Subcutaneous adipose tissue (tissue), 4 donors: ENCODE measurements around the gene ADCYAP1R1. TPM values are rescaled to one million over a fixed set of nuclear protein-coding genes. Genes with fewer than 3 reads are reported as not detected.

Experiments used
- CTCF ChIP-seq: fragments of 450-650 bp; IDR thresholded peaks from one replicate; pipeline ENCODE4 v1.5.1; 2016; ENCODE audit warnings: low read depth, mild to moderate bottlenecking, control low read depth, antibody characterized with exemption, moderate library complexity
- total RNA-seq, 4 donors: library from RNA; depleted of rRNA; stranded (reverse); fragments of >200 nt; gene quantifications; one replicate each; pipeline ENCODE4 v1.1.0, GENCODE V29; 2016

The ADCYAP1R1 gene
- total RNA-seq, 4 donors from 2014 or later = 1.9 to 12.8 (median 3.0) TPM

GRCh38 chr7:31096877-31097258 lies 44.8 kb downstream of the ADCYAP1R1 start:
- TF ChIP-seq CTCF = no peak

GRCh38 chr7:31098642-31099360 lies 46.7 kb downstream of the ADCYAP1R1 start:
- TF ChIP-seq CTCF = no peak

- TF ChIP-seq CTCF = no peak
Observed at GRCh38 chr7:31099451-31100444, 47.6 kb downstream of the ADCYAP1R1 start.

- no peak for TF ChIP-seq CTCF
Observed at GRCh38 chr7:31100445-31100844, 48.3 kb downstream of the ADCYAP1R1 start.

- no peak for TF ChIP-seq CTCF
Observed at GRCh38 chr7:31100871-31101270, 48.8 kb downstream of the ADCYAP1R1 start.

GRCh38 chr7:31101544-31101943 lies 49.4 kb downstream of the ADCYAP1R1 start:
- no peak for TF ChIP-seq CTCF
